ENCODE measurements around the gene CEP72. TPM values are rescaled to one million over a fixed set of nuclear protein-coding genes. Genes with fewer than 3 reads are reported as not detected.

The CEP72 gene
- total and polyA plus RNA-seq, 4 donors = 1.3 to 5.9 (median 2.6) TPM

DNA sequence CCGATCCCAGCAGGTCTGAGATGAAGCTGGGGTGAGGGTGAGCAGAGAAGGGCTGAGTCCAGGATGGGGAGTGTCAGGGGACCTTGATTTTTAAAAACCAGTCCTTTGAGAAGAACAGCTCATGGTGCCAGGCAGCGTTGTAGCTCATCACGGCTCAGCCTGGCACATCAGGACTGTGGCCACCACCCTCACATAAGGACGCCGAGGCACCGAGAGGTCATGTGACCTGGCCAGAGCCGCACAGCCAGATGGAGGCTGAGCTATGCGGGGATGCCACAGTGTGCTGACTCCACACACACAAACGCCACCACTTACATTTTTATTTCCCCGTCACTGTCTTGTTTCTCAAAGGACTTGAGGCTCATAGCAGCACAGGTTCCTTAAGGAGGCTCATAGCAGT is 32.9 kb upstream of the CEP72 start:
- Histone ChIP-seq H3K27me3 (ENCODE audit: control insufficient read depth in 4 of 4, insufficient read depth in 4 of 4, low read length in 3 of 4) (peaks cover 0 to 12% (median 0%) of the 10 kb centered on the region in 4 donors), H3K36me3 (ENCODE audit: control insufficient read depth in 4 of 4, insufficient read depth in 3 of 4, low read depth in 1 of 4, low read length in 3 of 4) (no peaks in the 10 kb centered on the region), H3K4me3 (ENCODE audit: low read depth in 1 of 3, low read length in 3 of 3) (no peak overlapping the region), H3K9me3 (ENCODE audit: control insufficient read depth in 4 of 4, low read length in 3 of 4) (peaks cover 4 to 16% (median 7%) of the 10 kb centered on the region in 4 donors), H3K9ac (ENCODE audit: low read depth in 1 of 2, low read length in 2 of 2) (no peak overlapping the region), H3K4me1 (ENCODE audit: control insufficient read depth in 4 of 4, insufficient read depth in 4 of 4, low read length in 3 of 4) (no peaks in the 10 kb centered on the region), H3K27ac (ENCODE audit: low read depth in 1 of 2, low read length in 2 of 2) (no peak overlapping the region)
- no peak for DNase-seq (ENCODE audit: low spot score)
- WGBS = 68% methylated on average over 10 of the region's 10 CpGs
- TF ChIP-seq EGR1 (IDR thresholded peaks at IDR 0.05; ENCODE audit: low read depth in 2 of 2) (no peak), FOXA2 (IDR thresholded peaks at IDR 0.05) (no peak), YY1 (IDR thresholded peaks at IDR 0.05) (no peak), NR2F2 (IDR thresholded peaks at IDR 0.05) (no peak), JUND (IDR thresholded peaks at IDR 0.05) (no peak), MAX (IDR thresholded peaks at IDR 0.05) (no peak), ATF3 (IDR thresholded peaks at IDR 0.05) (no peak)
- TF ChIP-seq, protein P1, sequence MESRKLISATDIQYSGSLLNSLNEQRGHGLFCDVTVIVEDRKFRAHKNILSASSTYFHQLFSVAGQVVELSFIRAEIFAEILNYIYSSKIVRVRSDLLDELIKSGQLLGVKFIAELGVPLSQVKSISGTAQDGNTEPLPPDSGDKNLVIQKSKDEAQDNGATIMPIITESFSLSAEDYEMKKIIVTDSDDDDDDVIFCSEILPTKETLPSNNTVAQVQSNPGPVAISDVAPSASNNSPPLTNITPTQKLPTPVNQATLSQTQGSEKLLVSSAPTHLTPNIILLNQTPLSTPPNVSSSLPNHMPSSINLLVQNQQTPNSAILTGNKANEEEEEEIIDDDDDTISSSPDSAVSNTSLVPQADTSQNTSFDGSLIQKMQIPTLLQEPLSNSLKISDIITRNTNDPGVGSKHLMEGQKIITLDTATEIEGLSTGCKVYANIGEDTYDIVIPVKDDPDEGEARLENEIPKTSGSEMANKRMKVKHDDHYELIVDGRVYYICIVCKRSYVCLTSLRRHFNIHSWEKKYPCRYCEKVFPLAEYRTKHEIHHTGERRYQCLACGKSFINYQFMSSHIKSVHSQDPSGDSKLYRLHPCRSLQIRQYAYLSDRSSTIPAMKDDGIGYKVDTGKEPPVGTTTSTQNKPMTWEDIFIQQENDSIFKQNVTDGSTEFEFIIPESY (IDR thresholded peaks at IDR 0.05) = no peak
- TF ChIP-seq, protein P2, sequence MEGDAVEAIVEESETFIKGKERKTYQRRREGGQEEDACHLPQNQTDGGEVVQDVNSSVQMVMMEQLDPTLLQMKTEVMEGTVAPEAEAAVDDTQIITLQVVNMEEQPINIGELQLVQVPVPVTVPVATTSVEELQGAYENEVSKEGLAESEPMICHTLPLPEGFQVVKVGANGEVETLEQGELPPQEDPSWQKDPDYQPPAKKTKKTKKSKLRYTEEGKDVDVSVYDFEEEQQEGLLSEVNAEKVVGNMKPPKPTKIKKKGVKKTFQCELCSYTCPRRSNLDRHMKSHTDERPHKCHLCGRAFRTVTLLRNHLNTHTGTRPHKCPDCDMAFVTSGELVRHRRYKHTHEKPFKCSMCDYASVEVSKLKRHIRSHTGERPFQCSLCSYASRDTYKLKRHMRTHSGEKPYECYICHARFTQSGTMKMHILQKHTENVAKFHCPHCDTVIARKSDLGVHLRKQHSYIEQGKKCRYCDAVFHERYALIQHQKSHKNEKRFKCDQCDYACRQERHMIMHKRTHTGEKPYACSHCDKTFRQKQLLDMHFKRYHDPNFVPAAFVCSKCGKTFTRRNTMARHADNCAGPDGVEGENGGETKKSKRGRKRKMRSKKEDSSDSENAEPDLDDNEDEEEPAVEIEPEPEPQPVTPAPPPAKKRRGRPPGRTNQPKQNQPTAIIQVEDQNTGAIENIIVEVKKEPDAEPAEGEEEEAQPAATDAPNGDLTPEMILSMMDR (IDR thresholded peaks at IDR 0.05; ENCODE audit: low read depth, low read length, missing input control) = no peak

- H3K4me1 ChIP-seq (ENCODE audit: control insufficient read depth in 4 of 4, insufficient read depth in 4 of 4, low read length in 3 of 4) = no peaks in the 10 kb centered on the region
- WGBS = 43% methylated on average over 17 of the region's 17 CpGs
- H3K27me3 ChIP-seq (ENCODE audit: control insufficient read depth in 4 of 4, insufficient read depth in 4 of 4, low read length in 3 of 4) = peaks cover 0 to 12% (median 0%) of the 10 kb centered on the region in 4 donors
- H3K36me3 ChIP-seq (ENCODE audit: control insufficient read depth in 4 of 4, insufficient read depth in 3 of 4, low read depth in 1 of 4, low read length in 3 of 4) = no peaks in the 10 kb centered on the region
- H3K9ac ChIP-seq (ENCODE audit: low read depth in 1 of 2, low read length in 2 of 2) = no peak overlapping the region
- peaks cover 4 to 13% (median 7%) of the 10 kb centered on the region in 4 donors for H3K9me3 ChIP-seq (ENCODE audit: control insufficient read depth in 4 of 4, low read length in 3 of 4)
- H3K27ac ChIP-seq (ENCODE audit: low read depth in 1 of 2, low read length in 2 of 2) = no peak overlapping the region
- DNase-seq (ENCODE audit: low spot score) = no peak
- H3K4me3 ChIP-seq (ENCODE audit: low read depth in 1 of 3, low read length in 3 of 3) = no peak overlapping the region
- TF ChIP-seq, protein P3, sequence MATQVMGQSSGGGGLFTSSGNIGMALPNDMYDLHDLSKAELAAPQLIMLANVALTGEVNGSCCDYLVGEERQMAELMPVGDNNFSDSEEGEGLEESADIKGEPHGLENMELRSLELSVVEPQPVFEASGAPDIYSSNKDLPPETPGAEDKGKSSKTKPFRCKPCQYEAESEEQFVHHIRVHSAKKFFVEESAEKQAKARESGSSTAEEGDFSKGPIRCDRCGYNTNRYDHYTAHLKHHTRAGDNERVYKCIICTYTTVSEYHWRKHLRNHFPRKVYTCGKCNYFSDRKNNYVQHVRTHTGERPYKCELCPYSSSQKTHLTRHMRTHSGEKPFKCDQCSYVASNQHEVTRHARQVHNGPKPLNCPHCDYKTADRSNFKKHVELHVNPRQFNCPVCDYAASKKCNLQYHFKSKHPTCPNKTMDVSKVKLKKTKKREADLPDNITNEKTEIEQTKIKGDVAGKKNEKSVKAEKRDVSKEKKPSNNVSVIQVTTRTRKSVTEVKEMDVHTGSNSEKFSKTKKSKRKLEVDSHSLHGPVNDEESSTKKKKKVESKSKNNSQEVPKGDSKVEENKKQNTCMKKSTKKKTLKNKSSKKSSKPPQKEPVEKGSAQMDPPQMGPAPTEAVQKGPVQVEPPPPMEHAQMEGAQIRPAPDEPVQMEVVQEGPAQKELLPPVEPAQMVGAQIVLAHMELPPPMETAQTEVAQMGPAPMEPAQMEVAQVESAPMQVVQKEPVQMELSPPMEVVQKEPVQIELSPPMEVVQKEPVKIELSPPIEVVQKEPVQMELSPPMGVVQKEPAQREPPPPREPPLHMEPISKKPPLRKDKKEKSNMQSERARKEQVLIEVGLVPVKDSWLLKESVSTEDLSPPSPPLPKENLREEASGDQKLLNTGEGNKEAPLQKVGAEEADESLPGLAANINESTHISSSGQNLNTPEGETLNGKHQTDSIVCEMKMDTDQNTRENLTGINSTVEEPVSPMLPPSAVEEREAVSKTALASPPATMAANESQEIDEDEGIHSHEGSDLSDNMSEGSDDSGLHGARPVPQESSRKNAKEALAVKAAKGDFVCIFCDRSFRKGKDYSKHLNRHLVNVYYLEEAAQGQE (IDR thresholded peaks at IDR 0.05) = no peak
- no peak for TF ChIP-seq ATF3 (IDR thresholded peaks at IDR 0.05)
- TF ChIP-seq, protein P1 (IDR thresholded peaks at IDR 0.05) = no peak
- TF ChIP-seq FOXA1 (IDR thresholded peaks at IDR 0.05) = no peak
- no peak for TF ChIP-seq JUND (IDR thresholded peaks at IDR 0.05)
- TF ChIP-seq SP1 (IDR thresholded peaks at IDR 0.05) = no peak
- TF ChIP-seq EGR1 (IDR thresholded peaks at IDR 0.05; ENCODE audit: low read depth in 2 of 2) = no peak
- TF ChIP-seq HNF4A (conservative IDR thresholded peaks at IDR 0.05) = no peak
- TF ChIP-seq TAF1 (conservative IDR thresholded peaks at IDR 0.05) = no peak
- no peak for TF ChIP-seq RXRA (IDR thresholded peaks at IDR 0.05)
- TF ChIP-seq, protein P2 (IDR thresholded peaks at IDR 0.05; ENCODE audit: low read depth, low read length, missing input control) = no peak
- no peak for TF ChIP-seq YY1 (IDR thresholded peaks at IDR 0.05)
- TF ChIP-seq NR2F2 (IDR thresholded peaks at IDR 0.05) = no peak
- no peak for TF ChIP-seq HNF4G (IDR thresholded peaks at IDR 0.05)
- no peak for TF ChIP-seq MAX (IDR thresholded peaks at IDR 0.05)
- TF ChIP-seq FOXA2 (IDR thresholded peaks at IDR 0.05) = no peak
- no peak for TF ChIP-seq RAD21 (IDR thresholded peaks at IDR 0.05)
These were observed 32.3 kb upstream of the CEP72 start for GRCh38 chr5:579746-580366.
